Body of pancreas (tissue), 4 donors: Measurements from ENCODE around the gene GMPR2. TPM values are rescaled to one million over a fixed set of nuclear protein-coding genes. Genes with fewer than 3 reads are reported as not detected.

Experiments
- ATAC-seq: fragments of 150-250 bp; one replicate; pipeline ENCODE4 v1.9.1; 2016
- DNase-seq, 4 donors: peaks; one replicate each; pipeline ENCODE4 v3.0.0-alpha.2; 2019
- H3K27ac ChIP-seq, 4 donors: fragments of 200-600 bp; sonication (generic); 1 replicate in 3 of 4; 2 replicates in 1 of 4; pipeline versions ENCODE4 v1.5.1 to v1.6.1; 2016 to 2019; ENCODE audit warnings: mild to moderate bottlenecking in 1 of 4, mixed read lengths in 1 of 4, moderate library complexity in 1 of 4
- H3K27me3 ChIP-seq, 2 donors: fragments of 200-600 bp; sonication (generic); one replicate each; pipeline ENCODE4 v1.6.0; 2016; ENCODE audit warnings: mild to moderate bottlenecking in 1 of 2
- H3K36me3 ChIP-seq, 2 donors: fragments of 200-600 bp; sonication (generic); replicated peaks in 1 of 2; 2 replicates each; pipeline ENCODE4 v1.5.1; 2016; ENCODE audit warnings: low read depth in 2 of 2; ENCODE audit not compliant: insufficient read depth in 1 of 2
- H3K4me1 ChIP-seq: fragments of 200-600 bp; sonication (generic); one replicate; pipeline ENCODE4 v1.6.0; 2016
- H3K4me3 ChIP-seq, 2 donors: fragments of 200-600 bp; sonication (generic); 1 replicate in 1 of 2; 2 replicates in 1 of 2; pipeline ENCODE4 v1.5.1; 2016 to 2019
- H3K9me3 ChIP-seq, 3 donors: fragments of 200-600 bp; sonication (generic); 1 replicate in 2 of 3; 2 replicates in 1 of 3; pipeline ENCODE4 v1.5.1; 2016
- CTCF ChIP-seq, 7 experiments: fragments of 450-650 bp in 4 of 7; fragments of 200-600 bp in 3 of 7; sonication (generic) in 3 of 7; IDR thresholded peaks; one replicate each; pipeline ENCODE4 v1.5.1; 2016 to 2019; ENCODE audit warnings: antibody characterized with exemption in 7 of 7
- POLR2A ChIP-seq, 3 donors: fragments of 450-650 bp; IDR thresholded peaks; one replicate each; pipeline ENCODE4 v1.6.1; 2016; ENCODE audit warnings: antibody characterized with exemption in 3 of 3, mild to moderate bottlenecking in 2 of 3
- WGBS, 2 donors: methylation state at CpG; one replicate each; pipeline ENCODE4 v1.1.5; 2017; 5-methylcytosine and 5-hydroxymethylcytosine counted together
- intact Hi-C: fragments of 100-400 bp; cut with DNase I; formaldehyde crosslinking; loops from one replicate; pipeline ENCODE4 v1.15.1; 2023
- total RNA-seq, 2 donors: library from RNA; depleted of rRNA; stranded (reverse); fragments of >200 nt; gene quantifications; one replicate each; pipeline ENCODE4 v1.1.0, GENCODE V29; 2016

GMPR2 gene
- total RNA-seq, 2 donors from 2014 or later: 30.9 to 41.9 TPM

- TF ChIP-seq CTCF (IDR thresholded peaks at IDR 0.05) (no peak), POLR2A (IDR thresholded peaks at IDR 0.05) (no peak)
- Histone ChIP-seq H3K27me3 (no peaks in the 10 kb centered on the region), H3K27ac (no peak overlapping the region), H3K36me3 (no peaks in the 10 kb centered on the region), H3K4me3 (no peak overlapping the region), H3K4me1 (peaks cover 44% of the 10 kb centered on the region), H3K9me3 (no peaks in the 10 kb centered on the region)
- intact Hi-C loops: no loop called here
- no peak for DNase-seq
- WGBS, 2 donors: 85 to 90% methylated on average over 6 of the region's 6 CpGs
- ATAC-seq: no peak
Measured at GRCh38 chr14:24277071-24277470, 44.3 kb downstream of the GMPR2 start.

- Histone ChIP-seq H3K36me3 (no peaks in the 10 kb centered on the region), H3K27me3 (no peaks in the 10 kb centered on the region), H3K27ac (peak overlapping the region in 1 of 4 donors; percentile 30), H3K4me1 (peaks cover 37% of the 10 kb centered on the region), H3K9me3 (no peaks in the 10 kb centered on the region), H3K4me3 (no peak overlapping the region)
- TF ChIP-seq CTCF (IDR thresholded peaks at IDR 0.05) (no peak), POLR2A (IDR thresholded peaks at IDR 0.05) (no peak)
- WGBS, 2 donors: 81 to 94% methylated on average over 11 of the region's 11 CpGs
- intact Hi-C loops: no loop called here
- peak in 1 of 4 donors; percentile 49 for DNase-seq
- no peak for ATAC-seq
Measured at GRCh38 chr14:24277606-24278321, 45.0 kb downstream of the GMPR2 start.

GRCh38 chr14:24278424-24278823 is 45.7 kb downstream of the GMPR2 start:
- no peaks in the 10 kb centered on the region for H3K27me3 ChIP-seq
- intact Hi-C loops: no loop called here
- peaks cover 31% of the 10 kb centered on the region for H3K4me1 ChIP-seq
- DNase-seq: no peak
- TF ChIP-seq CTCF (IDR thresholded peaks at IDR 0.05) (no peak), POLR2A (IDR thresholded peaks at IDR 0.05) (no peak)
- H3K9me3 ChIP-seq: no peaks in the 10 kb centered on the region
- H3K36me3 ChIP-seq: no peaks in the 10 kb centered on the region
- WGBS, 2 donors: 85 to 87% methylated on average over 5 of the region's 5 CpGs
- ATAC-seq: no peak
- H3K27ac ChIP-seq: no peak overlapping the region
- H3K4me3 ChIP-seq: no peak overlapping the region

- no peak overlapping the region for H3K4me3 ChIP-seq
- H3K4me1 ChIP-seq: peaks cover 19% of the 10 kb centered on the region
- H3K27me3 ChIP-seq: no peaks in the 10 kb centered on the region
- H3K27ac ChIP-seq: peak overlapping the region in 3 of 4 donors; percentile 20 to 62 (median 48)
- peak in 5 of 7 experiments; percentile 28 to 54 (median 39) for TF ChIP-seq CTCF (IDR thresholded peaks at IDR 0.05)
- no peak for TF ChIP-seq POLR2A (IDR thresholded peaks at IDR 0.05)
- intact Hi-C loops: no loop called here
- peak; percentile 70 for ATAC-seq
- no peaks in the 10 kb centered on the region for H3K36me3 ChIP-seq
- WGBS, 2 donors: 54 to 56% methylated on average over 11 of the region's 11 CpGs
- H3K9me3 ChIP-seq: no peaks in the 10 kb centered on the region
- peak; percentile 42 to 69 (median 63) for DNase-seq
Measured at GRCh38 chr14:24279301-24280186, 46.8 kb downstream of the GMPR2 start.
